CD4-positive, alpha-beta T cell treated with Interleukin-1 beta for 1 hour (primary cell): ENCODE measurements around the gene LPCAT1.
A peak's percentile ranks its signal among the peaks of the same experiment; 100 is the strongest.
"Not testable (repeated sequence)": the region's sequence is repeated elsewhere in the genome, so short reads cannot be mapped to it uniquely, and the experiment has no call there.

ENCODE experiments used
- DNase-seq, 2 donors: peaks; one replicate each; pipeline ENCODE4 v3.0.0-alpha.2; 2020 to 2022

LPCAT1 gene

GRCh38 chr5:1478271-1479035 lies 45.3 kb downstream of the LPCAT1 start:
- no peak for DNase-seq

- DNase-seq: peak in 1 of 2 donors; percentile 82
Measured at GRCh38 chr5:1477341-1477740, 46.4 kb downstream of the LPCAT1 start.

- DNase-seq: no peak
Measured at GRCh38 chr5:1476967-1477310, 46.8 kb downstream of the LPCAT1 start.

GRCh38 chr5:1476181-1476966 lies 47.4 kb downstream of the LPCAT1 start:
- no peak for DNase-seq

- not testable (repeated sequence) for DNase-seq
Measured at GRCh38 chr5:1475544-1475900, 48.2 kb downstream of the LPCAT1 start.

GRCh38 chr5:1474866-1475543 lies 48.8 kb downstream of the LPCAT1 start:
- peak in 1 of 2 donors; percentile 42 for DNase-seq

GRCh38 chr5:1474183-1474839 lies 49.4 kb downstream of the LPCAT1 start:
- DNase-seq: no peak

- no peak for DNase-seq
Measured at GRCh38 chr5:1473746-1474145, 50.0 kb downstream of the LPCAT1 start.

GRCh38 chr5:1472964-1473628 lies 50.7 kb downstream of the LPCAT1 start:
- DNase-seq: peak in 1 of 2 donors; percentile 0

- no peak for DNase-seq
Measured at GRCh38 chr5:1471997-1472963, 51.5 kb downstream of the LPCAT1 start.

- no peak for DNase-seq
Measured at GRCh38 chr5:1471240-1471853, 52.4 kb downstream of the LPCAT1 start.

GRCh38 chr5:1470762-1471211 lies 53.0 kb downstream of the LPCAT1 start:
- no peak for DNase-seq

GRCh38 chr5:1468629-1469527 lies 54.9 kb downstream of the LPCAT1 start:
- DNase-seq: no peak

GRCh38 chr5:1468247-1468612 lies 55.5 kb downstream of the LPCAT1 start:
- peak in 1 of 2 donors; percentile 20 for DNase-seq

- DNase-seq: no peak
Measured at GRCh38 chr5:1467341-1468246, 56.2 kb downstream of the LPCAT1 start.

GRCh38 chr5:1466631-1467265 lies 57.0 kb downstream of the LPCAT1 start:
- DNase-seq: no peak

GRCh38 chr5:1465966-1466471 lies 57.7 kb downstream of the LPCAT1 start:
- DNase-seq: no peak

- DNase-seq: no peak
Measured at GRCh38 chr5:1465117-1465516, 58.6 kb downstream of the LPCAT1 start.
